ENCODE measurements around the gene VPS35L.

Gene VPS35L

GRCh38 chr16:19548144-19548543 is 7.4 kb upstream of the VPS35L start:
- TF ChIP-seq, protein P1, sequence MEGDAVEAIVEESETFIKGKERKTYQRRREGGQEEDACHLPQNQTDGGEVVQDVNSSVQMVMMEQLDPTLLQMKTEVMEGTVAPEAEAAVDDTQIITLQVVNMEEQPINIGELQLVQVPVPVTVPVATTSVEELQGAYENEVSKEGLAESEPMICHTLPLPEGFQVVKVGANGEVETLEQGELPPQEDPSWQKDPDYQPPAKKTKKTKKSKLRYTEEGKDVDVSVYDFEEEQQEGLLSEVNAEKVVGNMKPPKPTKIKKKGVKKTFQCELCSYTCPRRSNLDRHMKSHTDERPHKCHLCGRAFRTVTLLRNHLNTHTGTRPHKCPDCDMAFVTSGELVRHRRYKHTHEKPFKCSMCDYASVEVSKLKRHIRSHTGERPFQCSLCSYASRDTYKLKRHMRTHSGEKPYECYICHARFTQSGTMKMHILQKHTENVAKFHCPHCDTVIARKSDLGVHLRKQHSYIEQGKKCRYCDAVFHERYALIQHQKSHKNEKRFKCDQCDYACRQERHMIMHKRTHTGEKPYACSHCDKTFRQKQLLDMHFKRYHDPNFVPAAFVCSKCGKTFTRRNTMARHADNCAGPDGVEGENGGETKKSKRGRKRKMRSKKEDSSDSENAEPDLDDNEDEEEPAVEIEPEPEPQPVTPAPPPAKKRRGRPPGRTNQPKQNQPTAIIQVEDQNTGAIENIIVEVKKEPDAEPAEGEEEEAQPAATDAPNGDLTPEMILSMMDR (IDR thresholded peaks at IDR 0.05; ENCODE audit: insufficient read depth, low read length, missing control alignments) = no peak
- no peak for DNase-seq (ENCODE audit: low read depth, low spot score)
- POLR2A ChIA-PET = no interaction called here
- CTCF ChIA-PET = interaction anchor here (1.0 to 2.7 kb wide), 3 partner anchors 10 to 12 kb away, joined by 3 to 9 read pairs (median 7); no protein-coding TSS in a partner anchor
- no peak overlapping the region for H3K4me3 ChIP-seq (ENCODE audit: low read depth, low read length)

DNA sequence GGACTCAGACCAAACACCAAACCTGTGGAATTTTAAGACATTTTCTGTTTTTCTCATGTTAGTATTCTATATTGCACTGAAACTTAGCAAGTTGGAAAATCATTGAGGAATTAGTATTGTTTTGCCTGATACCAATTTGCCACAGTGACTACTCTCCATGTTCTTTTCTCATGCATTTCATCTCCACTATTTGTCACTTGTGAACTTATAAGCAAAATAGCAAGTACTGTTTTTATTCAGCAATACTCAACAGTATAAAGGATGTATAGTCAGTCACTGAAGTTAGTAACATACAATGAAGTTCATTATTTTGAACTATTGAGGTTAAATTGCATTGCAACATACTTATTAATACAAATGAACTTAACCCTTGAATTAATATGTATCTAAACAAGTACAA is 5.8 kb upstream of the VPS35L start:
- POLR2A ChIA-PET = no interaction called here

DNA sequence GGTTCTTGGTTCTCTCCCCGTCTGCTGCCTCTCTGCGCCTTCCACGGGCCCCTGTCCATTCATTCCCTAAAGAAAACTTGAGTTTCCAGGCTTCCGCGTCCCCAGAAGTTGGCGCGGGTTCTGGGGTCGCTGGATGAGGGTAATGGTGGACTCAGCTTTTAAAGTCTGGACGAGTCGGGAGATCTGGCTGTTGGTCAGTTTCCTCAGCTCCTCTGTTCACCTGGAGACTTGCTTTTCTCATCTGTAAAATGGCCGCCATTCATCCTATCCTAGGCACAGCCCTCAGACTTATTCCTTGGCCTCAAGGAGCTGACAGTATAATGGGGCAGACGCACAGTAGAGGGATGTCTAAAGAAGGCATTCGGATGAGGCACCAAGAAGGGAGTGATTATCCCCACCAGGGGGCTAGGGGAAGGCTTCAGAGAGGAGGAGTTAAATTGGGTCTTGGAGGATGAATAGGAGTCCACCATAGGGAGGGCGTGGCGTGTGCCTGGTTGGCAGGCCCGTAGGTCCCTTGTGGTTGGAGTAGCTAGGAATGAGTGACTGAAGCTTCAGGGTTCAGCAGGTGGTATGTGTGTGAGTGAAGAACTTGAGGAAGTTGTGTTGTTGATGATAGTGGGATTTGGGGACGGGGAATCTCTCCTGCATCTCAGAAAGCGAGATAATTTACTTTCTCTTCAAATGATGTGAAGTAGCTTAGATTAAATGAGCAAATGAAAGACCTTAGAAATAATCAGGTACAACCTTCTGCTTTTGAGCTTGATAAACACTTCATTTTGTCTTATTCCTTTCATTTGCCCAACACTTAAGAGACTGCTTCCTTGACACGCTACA is 652 bp downstream of the VPS35L start:
- peak overlapping the region; percentile 91 for H3K4me3 ChIP-seq (ENCODE audit: low read depth, low read length)
- TF ChIP-seq, protein P1 (IDR thresholded peaks at IDR 0.05; ENCODE audit: insufficient read depth, low read length, missing control alignments) = no peak
- ChIA-PET POLR2A (interaction anchor here (0.7 to 1.6 kb wide), 7 partner anchors 12 to 315 kb away, joined by 3 to 4 read pairs (median 3); partner anchors contain the start of gene CCP110), CTCF (interaction anchor here (0.8 to 10.5 kb wide), 21 partner anchors 8 to 828 kb away, joined by 3 to 103 read pairs (median 4); partner anchors contain the start of gene GPRC5B)
- DNase-seq (ENCODE audit: low read depth, low spot score) = no peak

More for the DNA sequence above, 5.8 kb upstream of the VPS35L start:
- no peak overlapping the region for H3K4me3 ChIP-seq (ENCODE audit: low read depth, low read length)
- CTCF ChIA-PET = interaction anchor here (0.9 to 2.7 kb wide), 4 partner anchors 9 to 34 kb away, joined by 3 to 9 read pairs (median 4); no protein-coding TSS in a partner anchor
- no peak for DNase-seq (ENCODE audit: low read depth, low spot score)
- TF ChIP-seq, protein P1 (IDR thresholded peaks at IDR 0.05; ENCODE audit: insufficient read depth, low read length, missing control alignments) = no peak

DNA sequence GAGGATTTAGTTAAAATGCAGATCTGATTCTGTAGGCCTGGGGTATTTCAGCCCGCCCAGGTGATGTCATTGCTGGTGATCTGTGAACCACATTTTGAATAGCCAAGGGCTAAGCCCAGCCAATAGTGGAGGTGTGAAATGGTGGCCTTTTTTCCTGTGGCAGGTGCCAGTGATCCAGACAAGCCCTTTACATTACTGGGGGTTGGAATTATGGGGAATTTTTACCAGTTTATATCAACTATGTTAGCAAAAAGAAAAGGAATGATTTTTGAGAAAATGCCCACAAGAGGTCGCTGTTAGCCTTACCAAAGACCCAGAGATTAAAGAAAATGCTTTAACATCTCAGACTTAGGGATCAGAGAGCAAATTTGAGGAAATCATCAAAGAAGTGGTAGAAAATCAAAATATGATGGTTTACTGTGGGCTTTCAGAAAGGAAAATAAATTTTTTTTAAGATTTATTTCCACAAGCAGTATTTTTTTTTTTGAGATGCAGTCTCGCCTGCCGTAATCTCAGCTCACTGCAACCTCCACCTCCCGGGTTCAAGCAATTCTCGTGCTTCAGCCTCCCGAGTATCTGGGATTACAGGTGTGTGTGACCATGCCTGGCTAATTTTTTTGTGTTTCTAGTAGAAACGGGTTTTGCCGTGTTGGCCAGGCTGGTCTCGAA is 3.9 kb downstream of the VPS35L start:
- ChIA-PET CTCF (interaction anchor here (0.8 to 10.5 kb wide), 12 partner anchors 9 to 470 kb away, joined by 3 to 103 read pairs (median 5); partner anchors contain the start of gene GPRC5B), POLR2A (no interaction called here)
- TF ChIP-seq, protein P1 (IDR thresholded peaks at IDR 0.05; ENCODE audit: insufficient read depth, low read length, missing control alignments) = peak; percentile 24
- no peak overlapping the region for H3K4me3 ChIP-seq (ENCODE audit: low read depth, low read length)
- peak; percentile 19 for DNase-seq (ENCODE audit: low read depth, low spot score)

DNA sequence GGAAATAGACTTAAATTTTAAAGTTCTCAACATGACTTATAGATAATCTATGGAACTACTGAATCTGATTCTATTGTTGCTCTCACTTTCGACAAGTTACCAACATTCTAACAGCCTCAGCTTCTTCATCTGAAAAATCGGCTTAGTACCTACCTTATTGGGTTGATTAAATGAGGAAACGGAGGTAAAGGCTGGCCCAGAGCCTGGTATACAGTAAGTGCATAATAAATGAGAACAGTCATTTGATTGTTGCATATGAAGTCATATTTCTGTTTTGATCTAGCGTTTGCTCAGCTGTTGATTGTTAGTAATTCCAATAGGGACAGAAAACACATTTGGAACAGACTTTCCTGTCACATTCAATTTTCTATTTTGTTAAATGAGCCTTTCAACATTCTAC is 4.6 kb downstream of the VPS35L start:
- CTCF ChIA-PET = interaction anchor here (0.8 to 10.5 kb wide), 10 partner anchors 10 to 326 kb away, joined by 3 to 103 read pairs (median 4); partner anchors contain the start of gene GPRC5B
- H3K4me3 ChIP-seq (ENCODE audit: low read depth, low read length) = no peak overlapping the region
- POLR2A ChIA-PET = no interaction called here
- TF ChIP-seq, protein P1 (IDR thresholded peaks at IDR 0.05; ENCODE audit: insufficient read depth, low read length, missing control alignments) = no peak
- no peak for DNase-seq (ENCODE audit: low read depth, low spot score)
